GM18502 (cell line): Measurements from ENCODE around the gene ZRANB1.

Experiments
- ATAC-seq: cut with Tn5 transposase; IDR thresholded peaks from one replicate; pipeline ENCODE4 v1.9.1; 2021; ENCODE audit warnings: mild to moderate bottlenecking; ENCODE audit not compliant: unreplicated experiment, poor library complexity

The ZRANB1 gene

DNA sequence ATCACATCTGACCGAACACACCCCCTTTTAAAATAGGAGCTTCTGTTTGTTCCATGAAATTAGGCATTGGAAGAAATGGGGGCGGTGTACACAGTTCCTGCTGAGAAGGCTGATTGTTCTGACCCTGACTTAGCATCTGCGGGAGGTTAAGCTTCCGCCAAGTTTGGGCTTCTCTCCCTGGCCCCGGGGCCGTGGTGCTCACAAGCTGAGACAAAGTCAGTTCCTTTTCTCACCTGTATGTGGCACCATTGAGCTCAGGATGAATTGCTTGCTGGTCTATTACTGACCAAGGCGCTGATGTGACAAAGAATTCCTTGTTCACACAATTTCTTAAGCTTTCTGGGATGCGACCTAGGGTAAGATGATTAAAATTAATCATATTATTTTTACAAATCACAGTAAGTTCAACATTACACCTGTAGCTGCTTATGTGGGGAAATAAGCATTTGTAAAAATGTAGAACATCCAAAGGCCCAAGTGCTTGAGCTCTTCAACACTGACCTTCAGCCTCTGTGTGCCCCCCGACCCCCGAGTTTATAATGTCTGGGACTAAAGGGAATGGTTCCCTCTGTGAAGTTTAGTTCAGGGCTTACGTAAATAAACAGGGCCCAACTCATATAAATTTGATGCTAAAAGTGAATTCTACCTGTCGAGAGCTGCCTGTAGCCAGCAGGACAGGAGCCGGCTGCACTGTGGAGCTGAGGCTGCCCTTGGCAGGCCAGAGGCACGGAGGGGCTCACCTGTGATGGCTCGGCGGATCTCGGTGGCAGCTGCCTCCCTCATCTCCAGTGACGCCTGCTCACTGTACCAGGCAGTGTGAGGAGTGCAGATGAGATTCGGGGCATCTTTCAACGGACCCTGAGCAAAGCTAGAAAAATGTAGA is 50.8 kb downstream of the ZRANB1 start:
- ATAC-seq: peak; percentile 68

DNA sequence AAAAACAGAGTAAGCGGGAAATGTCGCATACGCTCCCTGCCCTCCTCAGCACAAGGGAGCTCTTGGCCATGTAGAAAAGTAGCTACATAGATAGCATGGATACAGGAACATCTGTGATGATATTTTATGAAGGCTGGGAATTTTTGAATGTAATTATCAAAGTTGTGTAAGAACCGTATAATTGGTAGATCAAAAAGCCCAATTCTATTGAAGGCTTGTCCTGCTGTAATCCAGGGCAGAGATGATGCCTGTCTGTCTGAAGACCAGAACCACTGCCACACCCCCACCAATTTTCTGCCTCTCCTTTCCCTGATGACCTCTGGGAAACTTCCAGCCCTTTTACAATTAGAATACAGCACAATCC is 51.4 kb downstream of the ZRANB1 start:
- no peak for ATAC-seq

DNA sequence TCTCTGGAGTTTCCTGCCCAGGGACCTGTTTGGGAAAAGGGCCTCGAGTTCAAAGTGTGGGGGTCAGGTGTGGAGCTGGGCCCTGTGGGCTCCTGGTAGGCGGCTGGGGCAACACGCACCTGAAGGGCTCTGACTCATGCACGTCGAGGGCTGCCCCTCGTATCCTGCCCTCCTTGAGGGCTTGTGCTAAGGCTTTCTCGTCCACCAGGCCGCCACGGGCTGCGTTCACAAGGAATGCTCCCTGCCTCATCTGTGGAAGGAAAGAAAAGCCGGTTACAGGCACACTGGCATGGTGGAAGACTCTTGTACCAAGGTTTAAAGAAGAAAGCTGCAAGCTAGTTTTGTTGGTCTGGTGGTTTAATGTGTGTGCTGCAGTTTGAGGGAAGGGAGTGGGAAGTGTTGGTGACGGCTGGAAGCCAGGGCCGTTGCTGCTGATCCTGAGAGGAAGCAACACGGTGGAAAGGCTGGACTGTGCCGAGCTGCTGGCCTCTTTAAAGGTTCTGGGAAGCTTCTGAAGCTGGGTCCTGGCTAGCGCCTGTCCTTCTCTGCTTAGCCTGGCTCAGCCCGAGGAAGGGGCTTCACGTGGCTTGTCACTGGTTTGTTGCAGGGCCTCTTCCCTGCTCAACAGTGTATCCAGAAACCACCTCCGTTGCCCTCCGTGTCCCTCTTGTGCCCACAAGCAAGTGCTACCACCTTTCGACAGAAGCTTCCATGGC is 52.0 kb downstream of the ZRANB1 start:
- no peak for ATAC-seq

GRCh38 chr10:124994573-124995473 is 52.9 kb downstream of the ZRANB1 start:
- ATAC-seq: no peak

GRCh38 chr10:124995605-124996004 is 53.7 kb downstream of the ZRANB1 start:
- no peak for ATAC-seq

- ATAC-seq: no peak
Observed at GRCh38 chr10:124996127-124996853, 54.4 kb downstream of the ZRANB1 start.

GRCh38 chr10:124996854-124997215 is 54.9 kb downstream of the ZRANB1 start:
- no peak for ATAC-seq

GRCh38 chr10:124997306-124997705 is 55.4 kb downstream of the ZRANB1 start:
- ATAC-seq: no peak

- no peak for ATAC-seq
Observed at GRCh38 chr10:124997771-124998623, 56.1 kb downstream of the ZRANB1 start.

DNA sequence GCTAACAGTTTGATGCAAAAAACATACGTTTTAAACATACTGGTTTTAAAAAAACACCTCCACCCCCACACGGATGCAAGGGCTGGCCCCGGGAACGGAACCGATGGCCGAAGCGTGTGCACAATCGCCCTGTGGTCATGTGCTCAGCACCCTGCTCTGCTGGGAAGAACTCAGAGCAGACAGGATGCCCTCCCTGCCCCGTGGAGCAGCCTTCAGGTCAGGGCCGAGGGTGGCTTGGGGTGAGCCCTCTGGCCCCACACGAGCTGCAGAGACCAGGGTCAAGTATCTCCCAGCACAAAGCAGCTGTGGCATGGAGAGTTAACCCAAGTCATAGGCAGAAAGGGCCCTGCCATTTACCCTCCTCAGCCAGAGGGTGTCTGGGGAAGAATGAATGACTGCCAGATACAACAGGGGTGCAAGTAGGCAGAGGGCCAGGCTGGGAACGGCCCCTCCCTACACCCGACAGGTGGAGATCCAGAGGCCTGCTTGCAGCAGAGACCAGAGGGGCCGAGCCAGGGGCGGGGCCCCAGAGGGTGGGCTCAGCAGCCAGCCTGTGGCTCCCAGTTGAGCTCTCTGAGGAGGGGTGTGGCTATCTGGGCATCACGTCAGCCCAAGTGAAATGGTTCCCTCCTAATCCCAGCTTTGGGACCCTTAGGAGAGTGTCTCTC is 56.8 kb downstream of the ZRANB1 start:
- ATAC-seq: no peak

DNA sequence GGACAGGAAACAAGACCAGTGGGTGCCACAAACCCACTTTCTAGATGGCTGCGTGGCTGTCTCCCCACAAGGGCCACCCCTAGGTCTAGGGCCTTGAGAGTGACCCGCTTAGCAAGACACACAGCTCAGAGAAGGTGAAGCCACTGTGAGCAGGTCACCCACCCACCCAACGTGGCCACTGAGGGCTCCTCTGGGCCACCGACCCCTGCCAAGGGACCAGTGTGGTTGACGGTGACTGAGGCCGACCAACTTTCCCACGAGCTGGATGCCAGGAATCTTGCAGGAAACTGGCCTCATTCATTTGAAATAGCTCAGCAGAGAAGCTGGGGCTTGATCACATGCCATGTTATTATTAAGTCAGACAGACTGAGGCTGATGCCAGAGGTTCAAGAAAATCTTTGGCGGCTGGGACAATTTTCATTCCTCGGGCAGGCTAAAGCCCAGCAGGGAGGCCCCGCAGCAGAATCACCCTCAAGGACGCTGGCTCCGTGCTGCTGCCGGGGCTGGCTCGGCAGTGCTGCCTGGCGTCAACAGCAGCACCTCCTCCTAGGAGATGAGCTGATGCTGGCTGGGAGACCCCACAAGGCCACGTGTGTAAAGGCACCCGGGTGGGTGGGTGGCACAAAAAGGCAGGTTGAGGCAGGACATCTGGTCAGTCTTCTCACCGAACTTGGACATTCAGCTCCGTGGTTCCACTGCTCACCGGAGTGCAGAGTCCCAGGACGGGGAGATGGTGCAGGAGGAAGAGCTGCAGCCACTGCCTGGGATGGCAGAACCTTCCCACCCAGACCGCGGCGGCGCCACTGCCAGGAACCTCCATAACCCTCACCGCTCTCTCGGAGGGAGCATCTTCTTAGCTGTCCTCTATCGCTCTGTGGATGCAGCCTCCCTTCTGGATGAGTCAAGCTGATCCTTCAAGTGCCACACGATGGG is 57.8 kb downstream of the ZRANB1 start:
- ATAC-seq: no peak

- ATAC-seq: no peak
Observed at GRCh38 chr10:125000366-125001312, 58.7 kb downstream of the ZRANB1 start.

- no peak for ATAC-seq
Observed at GRCh38 chr10:125001313-125002046, 59.6 kb downstream of the ZRANB1 start.

DNA sequence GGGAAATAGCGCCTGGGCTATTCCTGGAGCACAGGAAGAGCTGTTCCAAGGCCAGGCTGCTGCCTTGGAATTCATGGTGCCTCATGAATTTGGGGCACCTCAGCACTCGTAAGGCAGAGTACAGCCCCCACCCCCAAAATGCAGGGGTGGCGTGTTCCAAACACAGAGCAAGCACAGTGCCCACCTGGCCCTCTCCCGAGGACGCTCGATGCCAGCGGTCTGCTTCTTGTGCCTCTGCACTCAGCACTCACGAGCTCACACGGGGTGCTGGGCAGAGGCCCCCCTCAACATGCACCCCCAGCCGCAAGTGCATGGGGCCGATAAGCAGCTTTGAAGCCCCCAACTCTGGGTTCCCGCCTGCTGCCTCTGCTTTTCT is 60.1 kb downstream of the ZRANB1 start:
- ATAC-seq: no peak

DNA sequence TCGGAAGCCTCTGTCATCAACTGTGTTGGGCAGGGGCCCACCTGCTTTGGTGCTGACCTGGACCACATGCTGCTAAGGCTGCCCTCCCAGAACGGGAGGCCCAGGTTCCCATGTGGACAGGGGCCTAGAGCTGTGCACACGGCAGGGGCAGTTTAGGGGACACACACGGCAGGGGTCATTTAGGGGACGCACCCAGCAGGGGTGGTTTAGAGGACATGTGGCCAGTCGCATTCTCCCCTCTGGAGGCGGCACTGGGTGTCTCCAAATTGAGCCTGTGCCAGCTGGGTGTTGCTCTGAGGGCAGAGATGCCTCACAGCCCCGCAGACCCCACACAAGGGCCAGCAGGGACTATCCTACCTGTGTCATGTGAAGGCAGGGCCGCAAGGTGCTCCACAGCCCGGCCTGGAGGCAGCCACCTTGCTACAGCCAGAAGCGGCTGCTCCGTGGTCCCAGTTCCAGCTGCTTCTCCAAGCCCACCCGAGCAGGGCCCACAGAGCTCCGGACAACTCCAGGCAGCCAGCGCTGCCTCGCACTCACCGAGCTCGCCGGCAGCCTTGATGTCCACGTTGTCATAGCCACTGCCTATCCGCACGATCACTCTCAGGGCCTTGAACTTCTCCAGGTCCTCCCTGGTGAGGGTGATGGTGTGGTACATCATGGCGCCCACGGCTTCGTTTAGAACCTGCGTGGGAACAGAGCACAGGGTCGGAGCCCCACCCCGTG is 60.7 kb downstream of the ZRANB1 start:
- ATAC-seq: no peak
